ENCODE results near the gene ABHD18.
"Not testable (repeated sequence)": the region's sequence is repeated elsewhere in the genome, so short reads cannot be mapped to it uniquely, and the experiment has no call there.

The ABHD18 gene

GRCh38 chr4:127993151-127993550 is 27.9 kb downstream of the ABHD18 start:
- DNase-seq (ENCODE audit: low read depth), result no peak

DNA sequence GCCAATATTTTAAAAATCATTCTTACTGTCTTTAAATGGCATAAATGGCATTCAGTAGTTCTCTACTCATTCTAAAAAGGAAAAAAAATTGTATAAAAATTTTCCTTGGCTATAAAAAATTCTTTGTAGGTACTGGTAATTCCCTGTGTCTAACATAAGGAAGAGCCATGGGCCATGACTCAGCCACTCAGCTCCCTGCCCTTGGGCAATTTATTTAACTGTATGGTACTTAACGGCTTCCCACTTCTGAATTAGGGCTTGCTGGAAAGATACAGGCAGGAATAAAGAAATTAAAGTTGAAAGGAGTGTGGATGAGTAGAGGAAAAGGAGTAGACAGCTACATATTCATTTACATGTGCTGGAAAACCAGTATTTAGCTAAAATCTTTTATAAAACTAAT is 30.6 kb downstream of the ABHD18 start:
- no peak for DNase-seq (ENCODE audit: low read depth)

DNA sequence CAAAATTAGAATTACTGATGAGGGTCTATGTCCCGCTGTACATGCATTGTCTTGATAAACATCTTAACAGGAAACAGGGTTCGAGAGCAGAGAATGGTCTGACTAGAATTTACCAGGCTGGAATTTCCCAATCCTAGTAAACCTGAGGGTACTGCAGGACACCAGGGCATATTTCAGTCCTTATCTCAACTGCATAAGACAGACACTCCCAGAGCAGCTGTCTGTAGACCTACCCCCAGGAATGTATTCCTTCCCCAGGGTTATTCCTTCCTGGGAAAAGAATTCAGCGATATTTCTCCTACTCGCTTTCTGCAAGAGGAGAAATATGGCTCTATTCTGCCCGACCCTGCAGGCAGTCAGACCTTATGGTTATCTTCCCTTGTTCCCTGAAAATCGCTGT is 31.3 kb downstream of the ABHD18 start:
- DNase-seq (ENCODE audit: low read depth), result not testable (repeated sequence)

DNA sequence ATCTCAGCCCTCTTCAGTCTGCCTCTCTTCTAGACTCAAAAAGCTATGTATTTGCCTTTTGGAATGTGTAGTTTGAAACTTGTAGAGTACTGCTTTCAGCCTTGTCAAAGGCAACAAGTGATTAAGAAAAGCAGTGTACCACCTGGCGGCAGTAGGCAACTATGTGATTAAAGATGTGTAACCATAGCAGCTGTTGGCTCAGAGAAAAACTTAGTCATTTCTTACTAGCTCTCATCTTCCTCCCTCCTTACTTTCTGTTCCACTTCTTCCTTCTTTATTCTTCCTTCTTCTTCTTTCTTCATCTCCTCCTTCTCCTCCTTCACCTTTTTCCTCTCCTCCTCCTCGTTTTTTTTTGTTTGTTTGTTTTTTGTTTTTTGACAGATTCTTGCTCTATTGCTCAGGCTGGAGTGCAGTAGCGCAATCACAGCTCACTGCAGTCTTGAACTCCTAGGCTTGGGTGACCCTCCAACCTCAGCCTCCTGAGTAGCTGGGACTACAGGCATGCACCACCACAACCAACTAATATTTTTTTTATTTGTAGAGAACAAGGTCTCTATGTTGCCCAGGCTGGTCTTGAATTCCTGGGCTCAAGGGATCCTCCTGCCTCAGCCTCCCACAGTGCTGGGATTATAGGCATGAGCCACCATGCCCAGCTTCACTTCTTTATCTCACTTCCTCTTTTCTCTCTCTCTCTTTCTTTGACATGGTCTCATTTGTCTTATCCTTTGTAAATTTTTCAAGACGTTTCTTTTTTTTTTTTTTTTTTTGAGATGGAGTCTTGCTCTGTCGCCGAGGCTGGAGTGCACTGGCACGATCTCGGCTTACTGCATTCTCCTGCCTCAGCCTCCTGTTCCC is 32.6 kb downstream of the ABHD18 start:
- DNase-seq (ENCODE audit: low read depth), result no peak

- DNase-seq (ENCODE audit: low read depth), result no peak
Measured at GRCh38 chr4:128006592-128006991, 41.4 kb downstream of the ABHD18 start.

DNA sequence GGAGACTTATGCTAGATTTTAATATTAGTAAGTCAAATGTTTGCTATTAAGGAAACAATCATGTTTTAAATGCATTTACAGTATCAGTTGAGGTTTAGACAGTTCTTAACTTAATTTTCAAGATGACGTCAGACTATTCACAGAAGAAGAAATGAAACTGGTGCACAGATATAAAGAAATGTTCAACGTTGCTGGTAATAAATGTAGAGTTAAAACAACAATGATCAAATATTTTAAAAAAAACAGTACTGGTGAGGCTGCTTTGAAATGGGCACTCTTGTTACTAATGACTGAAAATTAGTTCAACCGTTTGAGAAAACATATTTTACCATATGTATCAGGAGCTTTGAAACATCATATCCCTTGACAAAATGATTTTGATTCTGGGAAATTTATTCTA is 44.2 kb downstream of the ABHD18 start:
- no peak for DNase-seq (ENCODE audit: low read depth)

GRCh38 chr4:128025319-128025718 is 60.1 kb downstream of the ABHD18 start:
- no peak for DNase-seq (ENCODE audit: low read depth)

DNA sequence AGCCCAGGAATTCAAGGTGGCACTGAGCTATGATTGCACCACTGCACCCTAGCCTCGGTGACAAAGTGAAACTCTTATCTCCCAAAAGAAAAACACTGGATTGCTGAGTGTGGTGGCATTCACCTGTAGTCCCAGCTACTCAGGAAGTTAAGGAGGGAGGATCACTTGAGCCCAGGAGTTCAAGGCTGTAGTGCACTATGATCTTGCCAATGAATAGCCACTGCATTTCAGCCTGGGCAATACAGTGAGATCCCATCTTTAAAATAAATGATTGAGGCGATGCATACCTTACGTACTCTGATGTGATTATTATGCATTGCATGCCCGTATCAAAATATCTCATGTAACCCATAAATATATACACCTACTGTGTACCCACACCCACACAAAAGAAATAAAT is 64.7 kb downstream of the ABHD18 start:
- no peak for DNase-seq (ENCODE audit: low read depth)

DNA sequence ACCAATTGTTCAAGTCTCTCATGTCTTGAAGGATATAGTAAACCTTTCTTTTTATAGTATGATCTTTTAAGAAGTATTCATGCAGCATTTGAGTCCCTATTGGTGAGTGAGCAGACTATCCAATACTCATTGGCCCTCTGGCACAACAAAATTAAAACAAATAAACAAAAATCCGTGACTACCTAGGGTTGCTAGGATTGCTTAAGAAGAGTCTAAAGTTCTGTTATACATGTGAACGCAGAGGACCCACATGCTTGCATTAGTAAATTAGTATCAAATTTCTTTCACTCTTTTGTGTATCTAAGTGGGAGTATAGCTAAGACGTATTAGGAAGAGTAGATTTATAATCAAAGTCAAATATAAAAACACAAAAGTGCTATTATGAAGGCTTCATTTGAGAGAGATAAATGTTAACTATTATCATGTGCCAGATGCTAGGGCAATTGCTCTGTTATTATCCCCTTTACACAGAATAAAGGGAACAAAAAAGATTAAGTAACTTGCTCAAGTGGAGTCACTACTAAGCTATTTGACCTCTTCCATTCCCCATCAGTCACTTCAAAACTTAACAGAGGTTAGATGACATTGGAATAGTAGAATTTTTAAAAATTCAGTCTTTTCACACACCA is 66.7 kb downstream of the ABHD18 start:
- no peak for DNase-seq (ENCODE audit: low read depth)

- no peak for DNase-seq (ENCODE audit: low read depth)
Measured at GRCh38 chr4:128039568-128039967, 74.4 kb downstream of the ABHD18 start.

GRCh38 chr4:128047019-128047418 is 81.8 kb downstream of the ABHD18 start:
- not testable (repeated sequence) for DNase-seq (ENCODE audit: low read depth)

DNA sequence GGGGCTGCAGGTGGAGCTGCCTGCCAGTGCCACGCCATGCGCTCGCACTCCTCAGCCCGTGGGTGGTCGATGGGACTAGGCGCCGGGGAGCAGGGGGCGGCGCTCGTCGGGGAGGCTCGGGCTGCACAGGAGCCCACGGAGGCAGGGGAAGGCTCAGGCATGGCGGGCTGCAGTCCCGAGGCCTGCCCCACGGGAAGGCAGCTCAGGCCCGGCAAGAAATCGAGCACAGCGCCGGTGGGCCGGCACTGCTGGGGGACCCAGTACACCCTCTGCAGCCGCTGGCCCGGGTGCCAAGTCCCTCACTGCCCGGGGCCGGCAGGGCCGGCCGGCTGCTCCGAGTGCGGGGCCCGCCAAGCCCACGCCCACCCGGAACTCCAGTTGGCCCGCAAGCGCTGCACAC is 82.3 kb downstream of the ABHD18 start:
- DNase-seq (ENCODE audit: low read depth), result not testable (repeated sequence)

- not testable (repeated sequence) for DNase-seq (ENCODE audit: low read depth)
Measured at GRCh38 chr4:128051229-128051628, 86.0 kb downstream of the ABHD18 start.

- not testable (repeated sequence) for DNase-seq (ENCODE audit: low read depth)
Measured at GRCh38 chr4:128054907-128055306, 89.7 kb downstream of the ABHD18 start.

- DNase-seq (ENCODE audit: low read depth), result not testable (repeated sequence)
Measured at GRCh38 chr4:128055441-128056206, 90.4 kb downstream of the ABHD18 start.

DNA sequence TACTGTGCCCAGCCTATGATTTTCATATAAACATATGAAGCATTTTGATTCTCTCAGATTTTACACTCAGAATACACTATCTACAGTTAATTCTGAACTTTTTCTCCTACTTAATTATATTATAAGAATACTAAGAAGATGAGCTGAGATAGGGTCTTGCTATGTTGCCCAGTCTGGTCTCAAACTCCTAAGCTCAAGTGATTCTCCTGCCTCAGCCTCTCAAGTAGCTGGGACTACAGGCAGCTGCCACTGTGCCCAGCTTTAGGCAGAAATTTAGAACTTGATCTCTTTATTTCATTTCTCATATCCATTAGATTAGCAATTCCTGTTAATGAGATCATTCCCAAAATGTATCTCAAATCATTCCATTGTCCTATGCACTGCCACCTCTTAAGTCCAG is 91.2 kb downstream of the ABHD18 start:
- no peak for DNase-seq (ENCODE audit: low read depth)

DNA sequence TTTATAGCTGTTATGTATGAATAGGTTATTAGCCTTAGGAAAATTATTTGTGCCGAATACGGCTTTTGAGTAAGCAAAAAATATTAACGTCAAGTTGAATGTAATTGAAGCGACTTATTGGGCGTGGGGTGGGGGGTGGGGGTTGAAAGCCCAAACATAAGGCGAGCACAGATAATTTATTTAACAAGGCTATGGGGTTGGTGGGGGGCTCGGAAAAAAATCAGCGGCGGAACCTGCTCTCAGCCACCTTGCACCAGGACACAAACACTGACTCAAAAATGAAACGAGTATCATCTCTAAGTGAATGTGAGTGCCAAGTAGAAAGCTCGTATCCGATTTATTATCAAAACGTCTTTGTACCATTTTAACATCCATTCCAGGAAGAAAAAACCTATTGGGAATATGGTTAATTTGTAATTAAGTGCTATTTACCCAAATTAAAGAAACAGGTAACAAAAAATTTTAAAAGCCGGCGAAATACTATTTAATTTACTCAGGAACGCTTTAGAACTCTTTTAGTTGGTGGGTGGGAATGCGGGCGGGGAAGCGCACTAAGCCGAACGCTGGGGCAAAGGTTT is 95.0 kb downstream of the ABHD18 start:
- DNase-seq (ENCODE audit: low read depth), result no peak

GRCh38 chr4:128060699-128061565 is 95.7 kb downstream of the ABHD18 start, which contains the start of gene LARP1B:
LARP1B (plus strand) TSS chr4:128061312; CDS start chr4:128074952, 13,640 bp downstream.
- DNase-seq (ENCODE audit: low read depth), result peak; percentile 92

DNA sequence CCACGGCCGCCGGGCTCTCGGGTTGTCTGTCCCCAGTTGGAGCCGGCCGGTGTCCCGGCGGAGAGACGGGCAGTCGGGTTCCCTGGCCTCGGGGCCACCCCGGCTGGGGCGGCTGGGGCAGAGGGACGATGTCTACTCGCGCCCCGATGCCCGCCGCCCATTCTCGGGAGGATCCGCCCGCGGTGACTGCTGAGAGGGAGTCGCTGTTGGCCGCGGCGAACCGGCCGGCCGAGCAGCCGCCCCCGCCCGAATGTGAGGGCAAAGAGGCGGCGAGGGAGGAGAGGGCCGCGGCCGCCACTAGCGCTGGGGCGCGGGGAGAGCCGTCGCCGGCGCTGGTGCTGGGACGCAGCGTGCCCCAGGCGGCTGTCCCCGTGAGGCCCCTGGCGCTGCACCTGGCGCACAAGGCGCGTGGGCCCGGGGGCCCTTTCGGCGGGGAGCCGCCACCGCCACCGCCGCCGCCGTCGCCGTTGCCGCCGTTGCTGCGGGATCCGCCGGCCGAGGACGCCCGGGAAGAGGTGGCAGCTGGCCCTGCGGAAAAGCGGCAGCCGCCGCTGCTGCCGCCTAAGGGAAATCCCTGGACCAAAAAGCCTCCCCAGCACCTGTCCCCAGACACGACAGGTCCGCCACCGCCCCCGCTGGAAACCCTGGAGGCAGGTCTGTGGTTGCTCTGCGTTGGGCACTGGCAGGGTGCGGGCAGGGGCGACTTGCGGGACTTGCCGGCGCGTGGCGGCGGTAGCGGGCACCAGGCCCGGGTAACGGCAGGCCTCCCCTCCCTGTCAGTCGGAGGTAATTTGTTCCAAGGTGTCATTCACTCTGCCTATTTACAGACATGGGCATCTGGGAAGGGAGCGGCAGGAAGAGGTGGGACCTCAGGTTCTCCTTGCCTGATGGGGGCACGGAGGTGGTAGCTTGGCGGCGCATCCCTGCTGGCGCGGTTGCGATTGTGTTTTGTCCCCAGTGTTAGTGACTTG is 96.6 kb downstream of the ABHD18 start:
- DNase-seq (ENCODE audit: low read depth), result peak; percentile 47

DNA sequence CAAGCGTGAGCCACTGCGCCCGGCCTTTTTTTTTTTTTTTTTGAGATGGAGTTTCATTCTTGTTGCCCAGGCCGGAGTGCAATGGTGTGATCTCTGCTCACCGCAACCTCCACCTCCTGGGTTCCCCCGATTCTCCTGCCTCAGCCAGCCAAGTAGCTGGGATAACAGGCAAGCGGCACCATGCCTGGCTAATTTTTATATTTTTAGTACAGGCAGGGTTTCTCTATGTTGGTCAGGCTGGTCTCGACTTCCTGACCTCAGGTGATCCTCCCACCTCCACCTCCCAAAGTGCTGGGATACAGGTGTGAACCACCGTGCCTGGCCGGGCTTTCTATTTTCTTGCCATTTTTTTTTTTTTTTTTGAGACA is 101.2 kb downstream of the ABHD18 start:
- DNase-seq (ENCODE audit: low read depth), result not testable (repeated sequence)
